PC-3 (cell line): ENCODE results near the gene STEAP2. TPM values are rescaled to one million over a fixed set of nuclear protein-coding genes. Genes with fewer than 3 reads are reported as not detected.

Source experiments
- ATAC-seq: fragments of 200-7000 bp; cut with Tn5 transposase; 2 replicates; pipeline ENCODE4 v1.9.1; 2020; ENCODE audit warnings: mild to moderate bottlenecking, moderate library complexity
- BruUV-seq: library from RNA; stranded (reverse); fragments of 400-500 nt; replicated peaks from 2 replicates; lab custom pipeline; 2021; lab: Mats Ljungman, UMichigan
- CTCF ChIA-PET: fragments of 300-600 bp; sonication (Branson Sonifier 250); formaldehyde crosslinking; loops from one replicate; lab custom pipeline; 2022; ENCODE audit warnings: antibody characterized with exemption; lab: Charles Lee
- POLR2A ChIA-PET: fragments of 300-600 bp; sonication (Branson Sonifier 250); formaldehyde crosslinking; loops from one replicate; lab custom pipeline; 2022; ENCODE audit warnings: antibody characterized with exemption; ENCODE audit not compliant: unreplicated experiment; lab: Charles Lee
- DNase-seq: peaks from one replicate; pipeline ENCODE4 v3.0.0-alpha.2; 2015
- H2AFZ ChIP-seq: fragments of 300-600 bp; sonication (generic); 2 replicates; pipeline ENCODE4 v1.6.0; 2016; ENCODE audit warnings: antibody characterized with exemption, low read length
- H3F3A ChIP-seq: fragments of 300-600 bp; sonication (generic); one replicate; pipeline ENCODE4 v1.6.0; 2017; ENCODE audit warnings: antibody characterized with exemption, low read length, control low read depth, mild to moderate bottlenecking; ENCODE audit not compliant: unreplicated experiment
- H3K27ac ChIP-seq: fragments of 300-600 bp; sonication (generic); 2 replicates; pipeline ENCODE4 v1.5.1; 2016; ENCODE audit warnings: mild to moderate bottlenecking, low read length
- H3K27me3 ChIP-seq: fragments of 300-600 bp; sonication (generic); 2 replicates; pipeline ENCODE4 v1.6.1; 2016; ENCODE audit warnings: low read length, mixed read lengths
- H3K36me3 ChIP-seq: fragments of 300-600 bp; sonication (generic); 2 replicates; pipeline ENCODE4 v1.6.1; 2016; ENCODE audit warnings: low read depth, mixed run types, low read length, mixed read lengths
- H3K4me1 ChIP-seq: fragments of 300-600 bp; sonication (generic); 2 replicates; pipeline ENCODE4 v1.5.1; 2016; ENCODE audit warnings: low read length; ENCODE audit not compliant: insufficient read depth
- H3K4me2 ChIP-seq: fragments of 300-600 bp; sonication (generic); 2 replicates; pipeline ENCODE4 v1.6.0; 2016; ENCODE audit warnings: low read length
- H3K4me3 ChIP-seq: fragments of 300-600 bp; sonication (generic); 2 replicates; pipeline ENCODE4 v1.5.1; 2016; ENCODE audit warnings: mild to moderate bottlenecking, low read length, mixed read lengths
- H3K79me2 ChIP-seq: fragments of 300-600 bp; sonication (generic); 2 replicates; pipeline ENCODE4 v1.6.1; 2017; ENCODE audit warnings: low read length, mixed read lengths
- H3K9ac ChIP-seq: fragments of 300-600 bp; sonication (generic); 2 replicates; pipeline ENCODE4 v1.6.0; 2016; ENCODE audit warnings: mild to moderate bottlenecking, low read length
- H3K9me2 ChIP-seq: fragments of 300-600 bp; sonication (generic); replicated peaks from 2 replicates; pipeline ENCODE4 v1.6.1; 2016; ENCODE audit warnings: mixed run types, low read length, mixed read lengths
- H3K9me3 ChIP-seq: fragments of 300-600 bp; sonication (generic); 2 replicates; pipeline ENCODE4 v1.6.1; 2016; ENCODE audit warnings: low read length, mixed read lengths
- H4K20me1 ChIP-seq: fragments of 300-600 bp; sonication (generic); 2 replicates; pipeline ENCODE4 v1.6.1; 2016; ENCODE audit warnings: low read length, mixed read lengths
- EZH2 ChIP-seq: fragments of 300-600 bp; sonication (generic); IDR thresholded peaks from one replicate; pipeline ENCODE4 v1.6.1; 2017; ENCODE audit warnings: antibody characterized with exemption, mild to moderate bottlenecking, low read length; ENCODE audit not compliant: unreplicated experiment
- EZH2phosphoT487 ChIP-seq: fragments of 300-600 bp; sonication (generic); IDR thresholded peaks from 2 replicates; pipeline ENCODE4 v1.6.1; 2018; ENCODE audit warnings: mild to moderate bottlenecking, antibody characterized with exemption, low read length, borderline replicate concordance
- intact Hi-C: fragments of 100-400 bp; cut with micrococcal nuclease; formaldehyde crosslinking; loops from 2 replicates; pipeline ENCODE4 v1.9.0; 2023
- total RNA-seq: library from RNA; depleted of rRNA; stranded (reverse); fragments of >200 nt; gene quantifications from 2 replicates; pipeline ENCODE4 v1.2.3, GENCODE V29; 2014
- TF ChIP-seq, protein P1 (sequence below): fragments of 300-600 bp; sonication (generic); conservative IDR thresholded peaks from 2 replicates; pipeline ENCODE4 v1.5.1; 2017; ENCODE audit warnings: antibody characterized with exemption, low read depth, mild to moderate bottlenecking, low read length

The STEAP2 gene
- total RNA-seq, 1 experiment from 2014 or later: 7.0 TPM

DNA sequence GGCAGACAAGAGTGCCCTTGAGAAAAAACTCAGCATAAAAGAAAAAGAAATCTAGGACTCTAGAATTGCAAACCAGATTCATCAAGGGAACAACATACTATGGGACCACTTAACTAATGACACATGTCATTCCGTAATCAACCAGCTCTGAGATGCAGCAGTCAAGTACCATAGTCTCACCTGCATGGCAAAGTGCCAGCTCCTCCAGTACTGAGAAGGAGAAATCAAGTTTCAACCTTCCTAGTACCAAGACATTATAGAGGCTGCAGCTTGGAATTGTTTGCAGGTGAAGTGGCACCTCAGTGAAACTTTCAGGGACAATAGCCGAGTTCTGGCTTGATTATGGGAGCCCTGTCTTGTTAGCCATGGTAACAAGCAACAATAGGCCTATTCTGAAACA, 45.8 kb upstream of the STEAP2 start:
- H3F3A ChIP-seq: no peaks in the 10 kb centered on the region
- no peak overlapping the region for H3K4me3 ChIP-seq
- no peak overlapping the region for H2AFZ ChIP-seq
- H3K27ac ChIP-seq: no peak overlapping the region
- H3K79me2 ChIP-seq: no peaks in the 10 kb centered on the region
- no TSS peak for BruUV-seq
- H3K4me1 ChIP-seq: no peaks in the 10 kb centered on the region
- no peak for DNase-seq
- no peaks in the 10 kb centered on the region for H4K20me1 ChIP-seq
- TF ChIP-seq, protein P1, sequence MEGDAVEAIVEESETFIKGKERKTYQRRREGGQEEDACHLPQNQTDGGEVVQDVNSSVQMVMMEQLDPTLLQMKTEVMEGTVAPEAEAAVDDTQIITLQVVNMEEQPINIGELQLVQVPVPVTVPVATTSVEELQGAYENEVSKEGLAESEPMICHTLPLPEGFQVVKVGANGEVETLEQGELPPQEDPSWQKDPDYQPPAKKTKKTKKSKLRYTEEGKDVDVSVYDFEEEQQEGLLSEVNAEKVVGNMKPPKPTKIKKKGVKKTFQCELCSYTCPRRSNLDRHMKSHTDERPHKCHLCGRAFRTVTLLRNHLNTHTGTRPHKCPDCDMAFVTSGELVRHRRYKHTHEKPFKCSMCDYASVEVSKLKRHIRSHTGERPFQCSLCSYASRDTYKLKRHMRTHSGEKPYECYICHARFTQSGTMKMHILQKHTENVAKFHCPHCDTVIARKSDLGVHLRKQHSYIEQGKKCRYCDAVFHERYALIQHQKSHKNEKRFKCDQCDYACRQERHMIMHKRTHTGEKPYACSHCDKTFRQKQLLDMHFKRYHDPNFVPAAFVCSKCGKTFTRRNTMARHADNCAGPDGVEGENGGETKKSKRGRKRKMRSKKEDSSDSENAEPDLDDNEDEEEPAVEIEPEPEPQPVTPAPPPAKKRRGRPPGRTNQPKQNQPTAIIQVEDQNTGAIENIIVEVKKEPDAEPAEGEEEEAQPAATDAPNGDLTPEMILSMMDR: no peak
- TF ChIP-seq EZH2phosphoT487 (no peak), EZH2 (no peak)
- no peak overlapping the region for H3K4me2 ChIP-seq
- H3K9me2 ChIP-seq: no peaks in the 10 kb centered on the region
- no peaks in the 10 kb centered on the region for H3K9me3 ChIP-seq
- ChIA-PET POLR2A (no interaction called here), CTCF (no interaction called here)
- H3K27me3 ChIP-seq: no peaks in the 10 kb centered on the region
- no peak overlapping the region for H3K9ac ChIP-seq
- intact Hi-C loops: no loop called here
- ATAC-seq: no peak
- no peaks in the 10 kb centered on the region for H3K36me3 ChIP-seq

DNA sequence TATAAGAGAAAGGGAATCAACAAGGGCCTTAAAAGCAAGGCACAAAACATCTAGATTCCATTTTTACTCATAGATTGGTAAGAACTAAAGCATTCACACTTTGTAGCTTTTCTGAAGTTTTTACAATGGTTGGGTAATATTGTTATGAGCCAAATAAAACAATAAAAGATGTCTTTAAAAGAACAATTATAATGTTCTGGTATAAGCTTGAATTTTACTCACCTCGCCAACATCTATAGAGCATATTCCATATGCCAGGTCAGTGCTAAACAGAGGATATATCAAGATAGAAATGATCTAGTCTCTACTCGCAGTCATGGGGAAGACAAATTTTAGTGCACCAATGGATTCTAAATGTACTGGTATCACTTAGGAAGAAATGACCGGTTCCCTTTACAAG, 45.4 kb upstream of the STEAP2 start:
- H3K4me1 ChIP-seq: no peaks in the 10 kb centered on the region
- no peaks in the 10 kb centered on the region for H3K36me3 ChIP-seq
- BruUV-seq: no TSS peak
- no peak overlapping the region for H3K9ac ChIP-seq
- POLR2A ChIA-PET: no interaction called here
- no peak for DNase-seq
- no peaks in the 10 kb centered on the region for H4K20me1 ChIP-seq
- no peaks in the 10 kb centered on the region for H3F3A ChIP-seq
- H3K9me3 ChIP-seq: no peaks in the 10 kb centered on the region
- no peak overlapping the region for H2AFZ ChIP-seq
- TF ChIP-seq, protein P1: no peak
- TF ChIP-seq EZH2: no peak
- no peak for TF ChIP-seq EZH2phosphoT487
- CTCF ChIA-PET: no interaction called here
- H3K4me3 ChIP-seq: no peak overlapping the region
- intact Hi-C loops: no loop called here
- H3K4me2 ChIP-seq: no peak overlapping the region
- no peak for ATAC-seq
- H3K79me2 ChIP-seq: no peaks in the 10 kb centered on the region
- no peaks in the 10 kb centered on the region for H3K9me2 ChIP-seq
- H3K27ac ChIP-seq: no peak overlapping the region
- H3K27me3 ChIP-seq: no peaks in the 10 kb centered on the region

DNA sequence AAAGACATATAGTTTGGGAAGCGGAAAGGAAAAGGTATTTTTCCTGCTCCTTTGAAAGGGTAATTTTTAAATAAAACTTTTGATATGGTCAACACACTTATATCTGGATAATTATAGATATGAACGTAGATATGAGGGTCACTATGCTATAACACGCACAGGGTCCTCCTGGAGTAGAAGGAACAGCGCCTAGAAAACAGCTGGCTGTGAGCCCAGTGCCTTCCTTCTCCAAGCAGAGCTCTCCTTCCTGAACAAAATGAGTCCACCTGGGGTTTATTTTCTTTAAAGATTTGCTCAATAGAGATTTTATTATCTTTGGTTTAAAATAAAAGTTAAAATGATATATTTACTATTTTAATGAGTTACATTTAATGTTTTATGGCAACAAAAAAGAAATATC, 44.2 kb upstream of the STEAP2 start:
- no peak overlapping the region for H3K4me3 ChIP-seq
- ChIA-PET CTCF (no interaction called here), POLR2A (no interaction called here)
- no peaks in the 10 kb centered on the region for H3K36me3 ChIP-seq
- no peaks in the 10 kb centered on the region for H3F3A ChIP-seq
- H3K27ac ChIP-seq: no peak overlapping the region
- H3K79me2 ChIP-seq: no peaks in the 10 kb centered on the region
- H3K27me3 ChIP-seq: no peaks in the 10 kb centered on the region
- intact Hi-C loops: no loop called here
- H3K9ac ChIP-seq: no peak overlapping the region
- H4K20me1 ChIP-seq: no peaks in the 10 kb centered on the region
- no peaks in the 10 kb centered on the region for H3K9me3 ChIP-seq
- DNase-seq (no peak), ATAC-seq (no peak)
- H3K9me2 ChIP-seq: no peaks in the 10 kb centered on the region
- BruUV-seq: no TSS peak
- H3K4me2 ChIP-seq: no peak overlapping the region
- H3K4me1 ChIP-seq: no peaks in the 10 kb centered on the region
- TF ChIP-seq EZH2phosphoT487 (no peak), EZH2 (no peak)
- TF ChIP-seq, protein P1: no peak
- no peak overlapping the region for H2AFZ ChIP-seq
